ENCODE results near the gene ZNF333.
A peak's percentile ranks its signal among the peaks of the same experiment; 100 is the strongest.

Gene ZNF333

DNA sequence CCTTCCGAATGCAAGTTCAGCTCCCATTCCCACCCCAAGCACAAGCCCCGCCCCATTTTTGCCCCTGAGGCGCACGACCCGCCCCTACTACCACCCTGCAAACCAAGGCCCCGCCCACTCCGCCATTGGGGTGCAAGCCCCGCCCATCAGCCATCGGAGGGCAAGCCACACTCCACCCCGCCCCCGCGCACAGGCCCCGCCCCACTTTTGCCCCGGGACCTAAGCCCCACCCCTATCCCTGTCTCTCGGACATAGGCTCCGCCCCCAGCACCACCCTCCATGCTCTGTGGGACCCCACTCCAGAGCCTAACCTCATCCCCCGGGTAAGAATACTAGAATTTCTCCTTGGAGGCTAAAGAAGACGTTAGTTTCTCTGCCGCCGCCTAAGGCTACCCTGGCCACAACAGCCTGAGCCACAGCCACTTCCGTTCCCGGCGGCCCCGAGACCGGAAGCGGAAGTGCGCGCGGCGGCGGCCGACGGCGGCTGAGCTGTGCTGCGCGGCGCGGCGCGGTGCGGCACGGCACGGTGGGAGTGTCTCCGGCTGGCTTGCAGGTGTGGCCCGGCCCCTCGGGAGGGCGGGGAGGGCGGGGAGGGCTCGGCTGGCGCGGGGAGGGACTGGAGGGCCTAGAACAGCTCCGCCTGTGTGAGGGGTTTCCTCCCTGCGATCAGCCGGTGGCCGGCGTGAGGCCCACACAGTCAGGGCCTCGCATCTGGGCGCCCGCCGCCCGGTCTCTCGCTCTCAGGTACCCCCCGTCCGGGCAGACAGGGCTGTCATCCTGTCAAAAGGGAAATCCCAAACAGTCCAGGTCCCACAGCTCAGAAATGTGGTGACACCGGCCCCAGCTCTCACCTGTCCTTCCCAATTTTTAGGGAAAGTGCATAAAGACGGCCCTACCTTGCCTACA, at the start of gene ZNF333:
Gene ZNF333, plus strand, starts transcription at position 451 of the 906 bp plus-strand sequence. CDS start 3,444 bp downstream, outside the sequence.
- H3K4me3 ChIP-seq (ENCODE audit: low read depth, low read length), result peak within 1 kb of the TSS; percentile 95
- TF ChIP-seq, protein P1, sequence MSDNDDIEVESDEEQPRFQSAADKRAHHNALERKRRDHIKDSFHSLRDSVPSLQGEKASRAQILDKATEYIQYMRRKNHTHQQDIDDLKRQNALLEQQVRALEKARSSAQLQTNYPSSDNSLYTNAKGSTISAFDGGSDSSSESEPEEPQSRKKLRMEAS (IDR thresholded peaks at IDR 0.05; ENCODE audit: low read depth, low read length), result 0 out of 2 replicates have a peak, but pooled peaks have one; percentile 3
- TF ChIP-seq POLR2A (IDR thresholded peaks at IDR 0.05; ENCODE audit: extremely low read depth, insufficient read length), result peak; percentile 88
- TF ChIP-seq, protein P2, sequence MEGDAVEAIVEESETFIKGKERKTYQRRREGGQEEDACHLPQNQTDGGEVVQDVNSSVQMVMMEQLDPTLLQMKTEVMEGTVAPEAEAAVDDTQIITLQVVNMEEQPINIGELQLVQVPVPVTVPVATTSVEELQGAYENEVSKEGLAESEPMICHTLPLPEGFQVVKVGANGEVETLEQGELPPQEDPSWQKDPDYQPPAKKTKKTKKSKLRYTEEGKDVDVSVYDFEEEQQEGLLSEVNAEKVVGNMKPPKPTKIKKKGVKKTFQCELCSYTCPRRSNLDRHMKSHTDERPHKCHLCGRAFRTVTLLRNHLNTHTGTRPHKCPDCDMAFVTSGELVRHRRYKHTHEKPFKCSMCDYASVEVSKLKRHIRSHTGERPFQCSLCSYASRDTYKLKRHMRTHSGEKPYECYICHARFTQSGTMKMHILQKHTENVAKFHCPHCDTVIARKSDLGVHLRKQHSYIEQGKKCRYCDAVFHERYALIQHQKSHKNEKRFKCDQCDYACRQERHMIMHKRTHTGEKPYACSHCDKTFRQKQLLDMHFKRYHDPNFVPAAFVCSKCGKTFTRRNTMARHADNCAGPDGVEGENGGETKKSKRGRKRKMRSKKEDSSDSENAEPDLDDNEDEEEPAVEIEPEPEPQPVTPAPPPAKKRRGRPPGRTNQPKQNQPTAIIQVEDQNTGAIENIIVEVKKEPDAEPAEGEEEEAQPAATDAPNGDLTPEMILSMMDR (IDR thresholded peaks at IDR 0.05; ENCODE audit: low read depth, low read length), result no peak
- peak; percentile 30 for TF ChIP-seq MYC (IDR thresholded peaks at IDR 0.05; ENCODE audit: low read depth, low read length)
- DNase-seq (ENCODE audit: low read depth), result peak; percentile 96

DNA sequence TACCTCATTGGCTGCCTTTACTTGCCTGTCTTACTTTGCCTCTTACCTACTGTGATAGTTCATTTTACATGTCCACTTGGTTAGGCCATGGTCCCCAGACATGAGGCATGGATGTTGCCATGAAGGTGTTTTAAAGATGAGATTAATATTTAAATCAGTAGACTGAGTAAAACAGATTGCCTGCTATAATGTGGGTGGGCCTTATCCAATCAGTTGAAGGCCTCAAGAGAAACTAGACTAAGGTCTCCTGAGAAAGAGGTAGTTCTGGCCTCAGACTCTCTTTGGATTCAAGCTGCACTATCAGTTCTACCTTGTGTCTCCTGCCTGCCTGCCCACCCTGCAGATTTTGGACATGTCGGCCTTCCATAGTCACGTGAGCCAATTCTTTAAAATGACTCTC, 41.3 kb upstream of the ZNF333 start:
- no peak for DNase-seq (ENCODE audit: low read depth)
- TF ChIP-seq, protein P1 (IDR thresholded peaks at IDR 0.05; ENCODE audit: low read depth, low read length), result no peak
- TF ChIP-seq, protein P2 (IDR thresholded peaks at IDR 0.05; ENCODE audit: low read depth, low read length), result no peak
- TF ChIP-seq MYC (IDR thresholded peaks at IDR 0.05; ENCODE audit: low read depth, low read length) (no peak), POLR2A (IDR thresholded peaks at IDR 0.05; ENCODE audit: extremely low read depth, insufficient read length) (no peak)

DNA sequence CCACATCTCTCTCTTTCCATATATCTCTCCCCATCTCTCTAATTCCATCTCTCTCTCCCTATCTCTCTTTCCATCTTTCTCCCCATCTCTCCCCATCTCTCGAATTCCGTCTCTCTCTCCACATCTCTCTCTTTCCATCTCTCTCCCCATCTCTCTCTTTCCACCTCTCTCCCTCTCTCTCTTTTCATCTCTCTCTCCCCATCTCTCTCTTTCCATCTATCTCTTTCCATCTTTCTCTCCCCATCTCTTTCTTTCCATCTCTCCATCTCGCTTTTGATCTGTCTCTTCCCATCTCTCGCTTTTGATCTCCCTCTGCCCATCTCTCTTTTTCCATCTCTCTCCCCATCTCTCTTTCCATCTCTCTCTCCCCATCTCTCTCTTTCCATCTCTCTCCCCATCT, 40.8 kb upstream of the ZNF333 start:
- no peak for DNase-seq (ENCODE audit: low read depth)
- H3K4me3 ChIP-seq (ENCODE audit: low read depth, low read length), result no peak overlapping the region
- TF ChIP-seq, protein P1 (IDR thresholded peaks at IDR 0.05; ENCODE audit: low read depth, low read length), result no peak
- TF ChIP-seq MYC (IDR thresholded peaks at IDR 0.05; ENCODE audit: low read depth, low read length) (no peak), POLR2A (IDR thresholded peaks at IDR 0.05; ENCODE audit: extremely low read depth, insufficient read length) (no peak)
- TF ChIP-seq, protein P2 (IDR thresholded peaks at IDR 0.05; ENCODE audit: low read depth, low read length), result no peak

More for the DNA sequence above, 41.3 kb upstream of the ZNF333 start:
- H3K4me3 ChIP-seq (ENCODE audit: low read depth, low read length), result no peak overlapping the region

DNA sequence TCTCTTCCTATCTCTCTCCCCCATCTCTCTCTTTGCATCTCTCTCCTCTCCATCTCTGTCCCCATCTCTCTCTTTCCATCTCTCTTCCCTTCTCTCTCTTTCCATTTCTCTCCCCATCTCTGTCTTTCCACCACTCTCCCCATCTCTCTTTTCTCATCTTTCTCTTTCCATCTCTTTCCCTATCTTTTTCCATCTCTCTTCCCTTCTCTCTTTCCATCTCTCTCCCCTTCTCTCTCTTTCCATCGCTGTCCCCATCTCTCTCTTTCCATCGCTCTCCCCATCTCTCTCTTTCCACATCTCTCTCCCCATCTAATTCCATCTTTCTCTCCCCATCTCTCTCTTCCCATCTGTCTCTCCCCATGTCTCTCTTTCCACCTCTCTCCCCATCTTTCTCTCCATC, 39.7 kb upstream of the ZNF333 start:
- DNase-seq (ENCODE audit: low read depth), result no peak
- TF ChIP-seq MYC (IDR thresholded peaks at IDR 0.05; ENCODE audit: low read depth, low read length) (no peak), POLR2A (IDR thresholded peaks at IDR 0.05; ENCODE audit: extremely low read depth, insufficient read length) (no peak)
- TF ChIP-seq, protein P2 (IDR thresholded peaks at IDR 0.05; ENCODE audit: low read depth, low read length), result no peak
- TF ChIP-seq, protein P1 (IDR thresholded peaks at IDR 0.05; ENCODE audit: low read depth, low read length), result no peak
- no peak overlapping the region for H3K4me3 ChIP-seq (ENCODE audit: low read depth, low read length)

DNA sequence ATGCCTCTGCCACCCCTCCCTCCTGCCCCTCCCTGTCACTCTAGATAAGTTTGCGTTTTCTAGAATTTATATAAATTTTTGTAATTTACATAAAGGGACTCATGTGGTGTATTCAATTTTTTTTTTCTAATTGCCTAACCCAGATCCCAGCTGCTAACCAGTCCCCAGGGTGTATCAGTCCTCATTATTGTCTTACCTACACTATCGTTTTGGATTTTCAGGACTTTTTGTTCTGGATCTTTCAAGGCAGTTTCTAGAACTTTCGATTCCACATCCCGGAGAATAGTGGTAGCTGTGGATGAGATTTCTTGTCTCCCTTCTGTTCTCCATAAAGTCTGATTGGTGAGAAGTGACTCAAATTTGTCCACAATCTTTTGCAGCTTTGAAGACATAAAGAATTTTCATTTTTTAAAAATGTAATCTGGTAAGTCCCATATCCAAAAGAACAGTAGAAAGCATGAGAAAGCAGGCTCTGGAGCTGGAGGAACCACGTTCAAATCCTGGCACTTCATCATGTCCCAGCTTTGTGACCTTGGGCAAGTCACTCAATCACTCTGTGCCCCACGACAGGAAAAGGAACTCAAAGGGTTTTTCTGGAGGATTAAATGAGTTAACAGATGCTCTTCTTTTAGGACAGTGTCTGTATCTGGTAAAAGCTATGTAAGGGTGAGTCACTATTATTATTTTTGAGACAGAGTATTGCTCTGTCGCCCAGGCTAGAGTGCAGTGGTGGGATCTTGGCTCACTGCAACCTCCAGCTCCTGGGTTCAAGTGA, 34.9 kb upstream of the ZNF333 start:
- DNase-seq (ENCODE audit: low read depth), result no peak
- no peak overlapping the region for H3K4me3 ChIP-seq (ENCODE audit: low read depth, low read length)
- TF ChIP-seq, protein P2 (IDR thresholded peaks at IDR 0.05; ENCODE audit: low read depth, low read length), result no peak
- no peak for TF ChIP-seq POLR2A (IDR thresholded peaks at IDR 0.05; ENCODE audit: extremely low read depth, insufficient read length)

Data from NB4 (cell line).